Right atrium auricular region (tissue), 2 donors: Measurements from ENCODE around the gene RNF186. TPM values are rescaled to one million over a fixed set of nuclear protein-coding genes. Genes with fewer than 3 reads are reported as not detected.

Source experiments
- DNase-seq: peaks from one replicate; pipeline ENCODE4 v3.0.0-alpha.2; 2019; ENCODE audit warnings: low spot score
- H3K27ac ChIP-seq, 2 donors: fragments of 200-600 bp; sonication (generic); 1 replicate in 1 of 2; 2 replicates in 1 of 2; pipeline ENCODE4 v1.5.1; 2016 to 2019
- H3K27me3 ChIP-seq, 2 donors: fragments of 200-600 bp; sonication (generic); one replicate each; pipeline versions ENCODE4 v1.5.1 to v1.6.0; 2017 to 2019
- H3K36me3 ChIP-seq: fragments of 200-600 bp; sonication (generic); one replicate; pipeline ENCODE4 v1.5.1; 2016
- H3K4me1 ChIP-seq, 2 donors: fragments of 200-600 bp; sonication (generic); one replicate each; pipeline versions ENCODE4 v1.5.1 to v1.6.0; 2017 to 2019
- H3K4me3 ChIP-seq, 2 donors: fragments of 200-600 bp; sonication (generic); 1 replicate in 1 of 2; 2 replicates in 1 of 2; pipeline ENCODE4 v1.5.1; 2017 to 2019; ENCODE audit warnings: mild to moderate bottlenecking in 1 of 2, moderate library complexity in 1 of 2
- H3K9me3 ChIP-seq, 2 donors: fragments of 200-600 bp; sonication (generic); one replicate each; pipeline ENCODE4 v1.5.1; 2019
- total RNA-seq, 2 donors: library from RNA; depleted of rRNA; stranded (reverse); fragments of >200 nt; gene quantifications; one replicate each; pipeline ENCODE4 v1.1.0, GENCODE V29; 2016
- TF ChIP-seq, protein P1 (sequence below), 2 donors: fragments of 200-600 bp; sonication (generic); IDR thresholded peaks; one replicate each; pipeline ENCODE4 v1.5.1; 2019; ENCODE audit warnings: antibody characterized with exemption in 2 of 2

Gene RNF186
- total RNA-seq, 2 donors from 2014 or later, result not detected

DNA sequence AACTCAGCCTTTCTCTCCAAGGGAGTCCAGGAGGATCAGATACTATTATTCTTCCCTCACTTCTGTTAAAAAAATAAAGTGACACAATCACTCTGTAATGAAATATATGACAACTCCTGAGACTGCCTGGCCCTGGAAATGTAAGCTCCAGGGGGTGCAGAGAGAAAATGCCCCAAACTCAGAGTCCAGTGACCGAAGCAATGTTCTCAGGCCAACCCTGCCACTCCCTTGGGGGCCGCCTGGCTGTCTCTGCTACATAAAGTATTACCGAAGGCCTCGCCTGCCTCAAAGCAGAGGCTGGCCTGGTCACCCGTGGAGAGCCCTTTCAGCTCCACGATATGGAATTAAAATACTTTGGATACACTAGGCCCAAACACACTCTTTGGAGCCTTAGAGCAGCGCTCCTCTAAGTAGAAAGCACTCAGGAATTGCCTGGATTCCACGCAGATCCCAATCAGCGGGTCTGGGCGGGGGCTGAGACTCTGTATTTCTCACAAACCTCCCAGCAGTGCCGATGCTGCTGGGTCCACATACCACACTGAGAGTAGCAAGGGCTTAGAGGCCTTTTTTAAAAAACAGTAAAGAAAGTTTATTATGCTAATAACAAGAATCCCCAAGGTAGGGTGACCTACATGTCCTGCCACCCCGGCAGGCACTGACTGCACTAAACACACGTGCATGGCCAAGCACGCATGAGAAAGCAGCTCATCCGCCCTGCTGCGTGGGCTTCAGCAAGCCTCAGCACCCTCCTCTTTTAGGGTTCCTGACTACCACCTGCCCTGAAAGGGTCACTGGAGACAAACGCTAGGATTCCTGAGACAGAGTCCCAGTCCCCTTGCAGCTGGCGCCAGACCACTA lies 46.5 kb downstream of the RNF186 start:
- Histone ChIP-seq H3K4me1 (no peaks in the 10 kb centered on the region), H3K4me3 (no peak overlapping the region), H3K9me3 (no peaks in the 10 kb centered on the region), H3K27me3 (no peaks in the 10 kb centered on the region), H3K27ac (no peak overlapping the region), H3K36me3 (peaks cover 16% of the 10 kb centered on the region)
- DNase-seq, result no peak
- TF ChIP-seq, protein P1, sequence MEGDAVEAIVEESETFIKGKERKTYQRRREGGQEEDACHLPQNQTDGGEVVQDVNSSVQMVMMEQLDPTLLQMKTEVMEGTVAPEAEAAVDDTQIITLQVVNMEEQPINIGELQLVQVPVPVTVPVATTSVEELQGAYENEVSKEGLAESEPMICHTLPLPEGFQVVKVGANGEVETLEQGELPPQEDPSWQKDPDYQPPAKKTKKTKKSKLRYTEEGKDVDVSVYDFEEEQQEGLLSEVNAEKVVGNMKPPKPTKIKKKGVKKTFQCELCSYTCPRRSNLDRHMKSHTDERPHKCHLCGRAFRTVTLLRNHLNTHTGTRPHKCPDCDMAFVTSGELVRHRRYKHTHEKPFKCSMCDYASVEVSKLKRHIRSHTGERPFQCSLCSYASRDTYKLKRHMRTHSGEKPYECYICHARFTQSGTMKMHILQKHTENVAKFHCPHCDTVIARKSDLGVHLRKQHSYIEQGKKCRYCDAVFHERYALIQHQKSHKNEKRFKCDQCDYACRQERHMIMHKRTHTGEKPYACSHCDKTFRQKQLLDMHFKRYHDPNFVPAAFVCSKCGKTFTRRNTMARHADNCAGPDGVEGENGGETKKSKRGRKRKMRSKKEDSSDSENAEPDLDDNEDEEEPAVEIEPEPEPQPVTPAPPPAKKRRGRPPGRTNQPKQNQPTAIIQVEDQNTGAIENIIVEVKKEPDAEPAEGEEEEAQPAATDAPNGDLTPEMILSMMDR (IDR thresholded peaks at IDR 0.05), result no peak

DNA sequence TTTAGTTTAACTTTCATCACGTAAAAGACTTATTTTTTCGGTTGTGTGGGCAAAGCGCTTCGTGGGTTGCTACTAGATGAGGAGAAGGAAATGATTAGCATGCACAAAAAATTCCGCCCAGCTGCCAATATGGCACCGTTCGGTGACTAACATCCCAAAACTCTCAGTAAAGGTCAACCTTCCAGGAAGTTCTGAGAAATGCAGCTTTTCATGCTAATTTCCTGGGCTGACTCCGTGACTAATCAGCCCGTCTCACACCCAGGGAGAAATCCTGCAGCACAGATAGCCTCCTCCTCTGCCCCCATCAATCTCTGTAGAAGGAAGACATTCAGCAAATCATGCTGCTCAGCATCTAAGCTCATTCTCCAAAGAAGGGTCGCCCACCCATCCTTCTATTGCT lies 49.5 kb downstream of the RNF186 start:
- no peaks in the 10 kb centered on the region for H3K4me1 ChIP-seq
- H3K27me3 ChIP-seq, result no peaks in the 10 kb centered on the region
- H3K36me3 ChIP-seq, result peaks cover 9% of the 10 kb centered on the region
- H3K4me3 ChIP-seq, result no peak overlapping the region
- DNase-seq, result no peak
- no peaks in the 10 kb centered on the region for H3K9me3 ChIP-seq
- H3K27ac ChIP-seq, result no peak overlapping the region
- TF ChIP-seq, protein P1 (IDR thresholded peaks at IDR 0.05), result no peak

DNA sequence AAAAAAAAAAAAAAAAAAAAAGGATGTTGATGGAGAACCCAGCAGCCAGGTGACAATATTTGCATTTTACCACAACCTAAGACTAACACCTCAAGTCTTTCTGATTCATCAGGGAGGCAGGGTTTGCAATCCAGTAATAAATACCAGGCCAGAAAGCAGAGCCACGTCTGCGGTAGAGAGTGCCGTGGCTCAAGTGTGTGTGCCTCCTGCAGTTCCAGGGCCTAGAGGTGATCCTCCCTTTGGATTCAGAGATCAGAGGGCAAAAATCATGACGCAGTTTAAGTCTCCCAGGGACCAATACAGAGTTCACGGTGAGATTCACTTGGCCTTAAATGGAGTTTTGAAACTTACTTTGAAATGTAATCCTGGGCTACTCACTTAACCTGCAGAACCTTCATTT lies 50.2 kb downstream of the RNF186 start:
- Histone ChIP-seq H3K27me3 (no peaks in the 10 kb centered on the region), H3K4me3 (no peak overlapping the region), H3K4me1 (no peaks in the 10 kb centered on the region), H3K9me3 (no peaks in the 10 kb centered on the region), H3K36me3 (peaks cover 6% of the 10 kb centered on the region), H3K27ac (no peak overlapping the region)
- TF ChIP-seq, protein P1 (IDR thresholded peaks at IDR 0.05), result no peak
- no peak for DNase-seq

Other genes with a start within 250 kb of the RNF186 start
- 10 to 100 TPM; 19.5 to 57.2 TPM for gene NBL1, start 171.0 kb downstream of the RNF186 start, total RNA-seq
- gene HTR6, start 150.4 kb downstream of the RNF186 start, total RNA-seq, result not detected
- gene TMCO4, start 15.4 kb downstream of the RNF186 start, total RNA-seq, result 10 to 100 TPM in 1 of 2 donors, 1 to 10 TPM in 1; 5.7 to 10.7 TPM
- 10 to 100 TPM in 1 of 2 donors, 1 to 10 TPM in 1; 2.4 to 31.6 TPM for gene OTUD3, start 67.1 kb upstream of the RNF186 start, total RNA-seq
- not detected for gene PLA2G2E, start 108.3 kb upstream of the RNF186 start, total RNA-seq
- 1,000 to 10,000 TPM in 1 of 2 donors, 100 to 1,000 TPM in 1; 185 to 1,320 TPM for gene PLA2G2A, start 164.3 kb upstream of the RNF186 start, total RNA-seq